Measurements from ENCODE around the gene SMARCD2. TPM values are rescaled to one million over a fixed set of nuclear protein-coding genes. Genes with fewer than 3 reads are reported as not detected.

Gene SMARCD2
- total RNA-seq, 8 experiments from 2014 or later, result 10.7 to 114 (median 24.8) TPM

DNA sequence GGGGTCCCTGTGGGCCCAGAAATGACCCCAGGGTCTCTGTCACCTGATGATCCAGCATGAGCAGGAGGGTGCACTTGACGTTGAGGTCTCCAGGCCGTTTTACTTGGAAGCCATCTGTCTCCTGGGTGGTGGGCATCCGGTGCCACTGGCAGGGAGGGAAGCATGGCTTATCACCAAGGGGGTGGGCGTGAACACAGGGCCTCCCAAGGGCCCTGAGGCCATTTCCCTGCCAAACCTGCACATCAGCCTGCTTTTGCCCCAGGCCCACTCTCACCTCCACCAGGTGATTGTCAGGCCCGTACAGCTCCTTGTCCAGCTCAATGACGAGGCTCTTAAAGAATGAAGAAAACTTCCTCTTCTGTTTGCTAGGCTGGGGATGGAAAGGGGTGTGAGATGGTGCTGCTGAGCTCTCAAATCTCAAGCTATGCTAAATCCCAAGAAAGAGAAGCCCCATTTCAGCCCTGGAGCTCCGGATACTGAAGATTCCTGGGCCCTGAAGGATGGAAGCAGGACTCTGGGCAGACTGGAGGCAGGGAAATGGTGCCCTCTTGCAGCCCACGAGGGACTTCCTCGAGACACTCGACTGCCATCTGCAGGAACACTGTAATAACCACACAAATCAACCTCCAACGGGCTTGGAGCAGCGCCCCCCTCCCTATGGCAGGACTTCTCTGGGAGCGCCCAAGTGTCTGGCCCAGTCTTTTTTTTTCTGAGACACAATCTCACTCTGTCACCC is 7.9 kb downstream of the SMARCD2 start:
- WGBS, 10 experiments, result 0 to 69% (median 31%) methylated on average over 1 to 4 of the region's 13 CpGs; no CpG with 5 or more reads in 4 of the 10 experiments
- in situ Hi-C loops (cut with MboI; ENCODE audit: low pct_unique_long_range_greater_than_20kb in 2 of 9, low sequenced_read_pairs in 9 of 9, unreplicated experiment in 9 of 9), result no loop called here
- Histone ChIP-seq H3K4me1 (replicated peaks in 1 of 2) (peaks cover 13 to 20% of the 10 kb centered on the region in 2 donors), H3K4me3 (no peak overlapping the region), H3K27ac (no peak overlapping the region)
- peak; percentile 25 to 83 (median 52) for ATAC-seq (replicated peaks in 6 of 8)

DNA sequence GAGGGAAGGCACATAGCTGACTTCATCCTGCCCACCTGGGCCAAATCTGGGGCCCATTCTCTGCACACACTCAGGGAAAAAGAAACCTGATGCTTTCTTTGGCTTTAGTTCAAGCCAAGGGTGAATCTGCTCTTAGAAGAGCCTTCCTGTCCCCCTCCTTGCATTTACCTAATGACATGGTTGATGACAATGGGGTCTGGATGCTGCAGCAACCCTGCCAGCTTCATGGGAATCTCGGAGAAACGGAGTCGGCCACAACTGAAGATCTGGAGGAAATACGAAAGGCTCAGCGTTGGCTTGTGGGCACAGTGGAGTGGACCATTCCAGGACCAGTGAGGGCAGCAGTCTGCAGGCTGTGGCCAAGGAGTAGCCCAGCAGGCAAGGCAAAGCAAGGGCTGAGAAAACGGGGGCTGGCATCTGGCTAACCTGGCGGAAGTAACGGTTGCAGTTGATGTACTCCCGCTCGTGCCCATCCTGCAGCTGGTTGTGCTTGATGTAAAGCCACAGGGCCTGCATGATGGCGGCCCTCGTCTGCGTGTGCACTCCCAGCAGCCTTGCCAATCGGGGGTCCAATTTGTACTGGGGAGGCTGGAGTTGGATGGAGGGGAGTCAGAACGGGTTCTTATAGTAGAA is 8.6 kb downstream of the SMARCD2 start:
- ATAC-seq (replicated peaks in 6 of 8), result no peak
- 91 to 100% (median 100%) methylated on average over 1 to 8 of the region's 15 CpGs; no CpG with 5 or more reads in 5 of the 10 experiments for whole genome bisulfite sequencing, 10 experiments
- Histone ChIP-seq H3K4me3 (no peak overlapping the region), H3K27ac (no peak overlapping the region), H3K4me1 (replicated peaks in 1 of 2) (peaks cover 9 to 13% of the 10 kb centered on the region in 2 donors)
- in situ Hi-C loops (cut with MboI; ENCODE audit: low pct_unique_long_range_greater_than_20kb in 2 of 9, low sequenced_read_pairs in 9 of 9, unreplicated experiment in 9 of 9), result no loop called here

DNA sequence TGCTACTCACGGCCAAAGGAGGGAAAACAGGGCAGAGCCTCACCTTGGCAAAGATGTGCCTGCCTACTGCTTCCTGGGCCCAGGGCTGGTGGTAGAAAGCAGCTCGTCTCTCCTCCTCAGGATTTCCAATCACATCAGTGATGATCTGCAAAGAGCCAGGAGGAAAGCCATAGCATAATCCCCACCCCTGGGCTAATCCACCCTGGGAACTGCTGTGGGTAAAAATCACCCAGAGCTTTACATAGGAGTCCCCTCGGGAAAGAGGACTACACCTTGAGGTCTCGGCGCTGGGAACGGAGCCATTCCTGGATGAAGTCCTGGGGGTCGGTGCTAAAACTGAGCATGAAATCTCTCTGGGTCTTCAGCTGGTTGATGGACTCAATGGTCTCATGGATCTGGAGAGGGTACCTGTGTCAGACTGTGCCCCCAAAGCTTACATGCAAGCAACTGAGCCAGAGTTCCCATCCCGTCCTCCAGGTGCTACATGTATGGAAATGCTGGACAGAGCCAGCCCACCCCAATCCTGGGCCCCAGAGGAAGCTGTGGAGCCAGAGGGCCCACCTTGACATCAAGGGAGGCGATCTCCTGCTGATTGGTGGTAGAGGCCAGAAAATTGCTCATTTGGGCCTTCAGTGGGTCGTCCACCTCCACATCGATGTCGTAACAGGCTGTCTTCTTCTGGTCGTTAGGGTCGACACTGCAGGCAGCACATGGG is 9.3 kb downstream of the SMARCD2 start:
- Histone ChIP-seq H3K4me3 (no peak overlapping the region), H3K27ac (no peak overlapping the region), H3K4me1 (replicated peaks in 1 of 2) (peaks cover 9 to 10% of the 10 kb centered on the region in 2 donors)
- ATAC-seq (replicated peaks in 6 of 8), result no peak
- 55 to 93% (median 80%) methylated on average over 1 to 12 of the region's 14 CpGs; no CpG with 5 or more reads in 3 of the 10 experiments for WGBS, 10 experiments
- in situ Hi-C loops (cut with MboI; ENCODE audit: low pct_unique_long_range_greater_than_20kb in 2 of 9, low sequenced_read_pairs in 9 of 9, unreplicated experiment in 9 of 9), result no loop called here

GRCh38 chr17:63832455-63832854 is 10.0 kb downstream of the SMARCD2 start:
- H3K4me1 ChIP-seq (replicated peaks in 1 of 2), result peaks cover 8 to 10% of the 10 kb centered on the region in 2 donors
- WGBS, 10 experiments, result 60 to 100% (median 86%) methylated on average over 1 to 2 of the region's 2 CpGs; no CpG with 5 or more reads in 6 of the 10 experiments
- in situ Hi-C loops (cut with MboI; ENCODE audit: low pct_unique_long_range_greater_than_20kb in 2 of 9, low sequenced_read_pairs in 9 of 9, unreplicated experiment in 9 of 9), result no loop called here
- no peak overlapping the region for H3K27ac ChIP-seq
- H3K4me3 ChIP-seq, result no peak overlapping the region
- no peak for ATAC-seq (replicated peaks in 6 of 8)

- WGBS, 10 experiments, result 82 to 100% (median 94%) methylated on average over 1 to 4 of the region's 5 CpGs; no CpG with 5 or more reads in 6 of the 10 experiments
- ATAC-seq (replicated peaks in 6 of 8), result no peak
- Histone ChIP-seq H3K4me1 (replicated peaks in 1 of 2) (peaks cover 8 to 10% of the 10 kb centered on the region in 2 donors), H3K4me3 (no peak overlapping the region), H3K27ac (no peak overlapping the region)
- in situ Hi-C loops (cut with MboI; ENCODE audit: low pct_unique_long_range_greater_than_20kb in 2 of 9, low sequenced_read_pairs in 9 of 9, unreplicated experiment in 9 of 9), result no loop called here
These were observed 10.5 kb downstream of the SMARCD2 start for GRCh38 chr17:63832014-63832413.

- in situ Hi-C loops (cut with MboI; ENCODE audit: low pct_unique_long_range_greater_than_20kb in 2 of 9, low sequenced_read_pairs in 9 of 9, unreplicated experiment in 9 of 9), result no loop called here
- no peak overlapping the region for H3K27ac ChIP-seq
- no peak overlapping the region for H3K4me3 ChIP-seq
- peaks cover 8 to 10% of the 10 kb centered on the region in 2 donors for H3K4me1 ChIP-seq (replicated peaks in 1 of 2)
- no peak for ATAC-seq (replicated peaks in 6 of 8)
- 80 to 100% (median 91%) methylated on average over 1 to 7 of the region's 8 CpGs; no CpG with 5 or more reads in 4 of the 10 experiments for WGBS, 10 experiments
These were observed 11.0 kb downstream of the SMARCD2 start for GRCh38 chr17:63831505-63831904.

DNA sequence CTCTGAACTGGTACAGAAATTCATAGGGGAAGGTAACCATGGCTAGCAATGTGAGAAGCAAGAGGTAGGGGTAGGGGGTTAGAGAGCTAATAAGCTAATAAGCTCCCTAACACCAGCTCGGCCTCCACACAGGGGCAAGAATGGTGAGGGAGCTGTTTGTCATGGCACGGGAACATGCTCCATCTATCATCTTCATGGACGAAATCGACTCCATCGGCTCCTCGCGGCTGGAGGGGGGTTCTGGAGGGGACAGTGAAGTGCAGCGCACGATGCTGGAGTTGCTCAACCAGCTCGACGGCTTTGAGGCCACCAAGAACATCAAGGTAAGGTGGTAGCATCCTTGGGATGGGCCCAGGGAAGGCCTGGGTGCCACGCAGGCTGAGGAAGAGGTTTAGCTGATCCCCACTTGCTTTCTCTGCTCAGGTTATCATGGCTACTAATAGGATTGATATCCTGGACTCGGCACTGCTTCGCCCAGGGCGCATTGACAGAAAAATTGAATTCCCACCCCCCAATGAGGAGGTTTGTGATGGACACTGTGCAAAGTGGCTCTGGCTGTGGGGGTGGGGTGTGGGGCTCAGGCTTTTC is 11.5 kb downstream of the SMARCD2 start:
- ATAC-seq (replicated peaks in 6 of 8), result no peak
- Histone ChIP-seq H3K4me1 (replicated peaks in 1 of 2) (peaks cover 9 to 10% of the 10 kb centered on the region in 2 donors), H3K27ac (no peak overlapping the region), H3K4me3 (no peak overlapping the region)
- 72 to 100% (median 98%) methylated on average over 1 to 10 of the region's 15 CpGs; no CpG with 5 or more reads in 2 of the 10 experiments for WGBS, 10 experiments
- in situ Hi-C loops (cut with MboI; ENCODE audit: low pct_unique_long_range_greater_than_20kb in 2 of 9, low sequenced_read_pairs in 9 of 9, unreplicated experiment in 9 of 9), result no loop called here

- no peak for ATAC-seq (replicated peaks in 6 of 8)
- WGBS, 10 experiments, result 80 to 100% (median 100%) methylated on average over 1 of the region's 5 CpGs; no CpG with 5 or more reads in 6 of the 10 experiments
- Histone ChIP-seq H3K4me3 (no peak overlapping the region), H3K4me1 (replicated peaks in 1 of 2) (peaks cover 10 to 12% of the 10 kb centered on the region in 2 donors), H3K27ac (no peak overlapping the region)
- in situ Hi-C loops (cut with MboI; ENCODE audit: low pct_unique_long_range_greater_than_20kb in 2 of 9, low sequenced_read_pairs in 9 of 9, unreplicated experiment in 9 of 9), result no loop called here
These were observed 12.2 kb downstream of the SMARCD2 start for GRCh38 chr17:63830278-63830677.

- 84 to 100% (median 93%) methylated on average over 1 to 3 of the region's 3 CpGs; no CpG with 5 or more reads in 1 of the 10 experiments for WGBS, 10 experiments
- no peak overlapping the region for H3K27ac ChIP-seq
- ATAC-seq (replicated peaks in 6 of 8), result no peak
- H3K4me1 ChIP-seq (replicated peaks in 1 of 2), result peaks cover 9 to 10% of the 10 kb centered on the region in 2 donors
- in situ Hi-C loops (cut with MboI; ENCODE audit: low pct_unique_long_range_greater_than_20kb in 2 of 9, low sequenced_read_pairs in 9 of 9, unreplicated experiment in 9 of 9), result no loop called here
- H3K4me3 ChIP-seq, result no peak overlapping the region
These were observed 13.5 kb downstream of the SMARCD2 start for GRCh38 chr17:63828936-63829335.

DNA sequence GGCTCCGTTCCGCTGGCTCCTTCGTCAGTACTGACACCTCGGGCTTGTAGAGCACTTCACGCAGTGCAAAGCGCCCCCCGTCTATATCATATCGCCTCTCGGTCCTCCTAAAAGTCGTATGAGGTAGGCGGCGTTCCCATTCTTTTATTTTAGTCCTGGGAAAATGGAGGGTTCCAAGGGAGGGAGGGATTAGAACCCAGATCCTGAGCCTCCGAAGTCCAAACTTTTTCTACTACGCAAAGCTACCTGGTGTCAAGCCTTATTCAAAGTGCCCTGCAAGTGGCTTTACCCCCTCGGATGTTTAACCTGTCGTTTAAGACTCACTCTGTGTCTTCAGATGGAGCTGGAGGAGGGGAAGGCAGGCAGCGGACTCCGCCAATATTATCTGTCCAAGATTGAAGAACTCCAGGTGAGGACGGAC is 14.7 kb downstream of the SMARCD2 start:
- in situ Hi-C loops (cut with MboI; ENCODE audit: low pct_unique_long_range_greater_than_20kb in 2 of 9, low sequenced_read_pairs in 9 of 9, unreplicated experiment in 9 of 9), result no loop called here
- WGBS, 10 experiments, result 0 to 13% (median 0%) methylated on average over 1 to 12 of the region's 19 CpGs; no CpG with 5 or more reads in 3 of the 10 experiments
- Histone ChIP-seq H3K4me1 (replicated peaks in 1 of 2) (peaks cover 9 to 10% of the 10 kb centered on the region in 2 donors), H3K27ac (peak overlapping the region; percentile 97 to 99), H3K4me3 (peak overlapping the region; percentile 72 to 95 (median 74))
- ATAC-seq (replicated peaks in 6 of 8), result no peak

- ATAC-seq (replicated peaks in 6 of 8), result peak; percentile 90 to 95 (median 94)
- peak within 1 kb of the TSS; percentile 72 to 95 (median 74) for H3K4me3 ChIP-seq
- in situ Hi-C loops (cut with MboI; ENCODE audit: low pct_unique_long_range_greater_than_20kb in 2 of 9, low sequenced_read_pairs in 9 of 9, unreplicated experiment in 9 of 9), result no loop called here
- peaks cover 9 to 10% of the 10 kb centered on the region in 2 donors for H3K4me1 ChIP-seq (replicated peaks in 1 of 2)
- peak within 1 kb of the TSS; percentile 97 to 99 for H3K27ac ChIP-seq
- 0 to 7% (median 0%) methylated on average over 1 to 41 of the region's 58 CpGs; no CpG with 5 or more reads in 3 of the 10 experiments for WGBS, 10 experiments
These were observed 15.3 kb downstream of the SMARCD2 start, which contains the start of the genes FTSJ3 and PSMC5 for GRCh38 chr17:63827002-63827800. FTSJ3 (minus strand) TSS chr17:63827663; CDS start chr17:63826902, 761 bp downstream. PSMC5 (plus strand) TSS chr17:63827431; CDS start chr17:63827491, 60 bp downstream.
